ENCODE results near the gene INPP5A.

INPP5A gene

DNA sequence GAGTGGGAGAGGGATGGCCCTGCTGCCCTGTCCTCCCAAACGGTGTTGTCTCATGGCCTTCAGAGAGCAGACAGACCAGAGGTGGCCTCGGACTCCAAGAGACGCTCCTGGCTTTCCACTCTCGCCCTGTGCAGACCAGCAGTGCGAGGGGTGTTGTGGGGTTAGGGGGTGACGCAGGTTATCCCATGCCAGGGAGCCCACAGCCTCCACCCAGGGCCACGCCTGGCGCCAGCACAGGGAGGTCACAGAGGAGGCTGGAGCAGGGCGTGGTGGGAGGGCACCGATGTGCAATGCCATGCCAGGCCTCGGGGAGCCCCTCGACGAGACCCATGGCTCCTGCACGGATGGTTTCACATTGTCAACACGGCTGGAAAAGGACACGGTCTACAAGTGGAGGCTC is 52.1 kb downstream of the INPP5A start:
- no peak overlapping the region for H3K27ac ChIP-seq
- TF ChIP-seq, protein P1, sequence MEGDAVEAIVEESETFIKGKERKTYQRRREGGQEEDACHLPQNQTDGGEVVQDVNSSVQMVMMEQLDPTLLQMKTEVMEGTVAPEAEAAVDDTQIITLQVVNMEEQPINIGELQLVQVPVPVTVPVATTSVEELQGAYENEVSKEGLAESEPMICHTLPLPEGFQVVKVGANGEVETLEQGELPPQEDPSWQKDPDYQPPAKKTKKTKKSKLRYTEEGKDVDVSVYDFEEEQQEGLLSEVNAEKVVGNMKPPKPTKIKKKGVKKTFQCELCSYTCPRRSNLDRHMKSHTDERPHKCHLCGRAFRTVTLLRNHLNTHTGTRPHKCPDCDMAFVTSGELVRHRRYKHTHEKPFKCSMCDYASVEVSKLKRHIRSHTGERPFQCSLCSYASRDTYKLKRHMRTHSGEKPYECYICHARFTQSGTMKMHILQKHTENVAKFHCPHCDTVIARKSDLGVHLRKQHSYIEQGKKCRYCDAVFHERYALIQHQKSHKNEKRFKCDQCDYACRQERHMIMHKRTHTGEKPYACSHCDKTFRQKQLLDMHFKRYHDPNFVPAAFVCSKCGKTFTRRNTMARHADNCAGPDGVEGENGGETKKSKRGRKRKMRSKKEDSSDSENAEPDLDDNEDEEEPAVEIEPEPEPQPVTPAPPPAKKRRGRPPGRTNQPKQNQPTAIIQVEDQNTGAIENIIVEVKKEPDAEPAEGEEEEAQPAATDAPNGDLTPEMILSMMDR (conservative IDR thresholded peaks at IDR 0.05), result no peak
- TF ChIP-seq ZFX (IDR thresholded peaks at IDR 0.05), result no peak

DNA sequence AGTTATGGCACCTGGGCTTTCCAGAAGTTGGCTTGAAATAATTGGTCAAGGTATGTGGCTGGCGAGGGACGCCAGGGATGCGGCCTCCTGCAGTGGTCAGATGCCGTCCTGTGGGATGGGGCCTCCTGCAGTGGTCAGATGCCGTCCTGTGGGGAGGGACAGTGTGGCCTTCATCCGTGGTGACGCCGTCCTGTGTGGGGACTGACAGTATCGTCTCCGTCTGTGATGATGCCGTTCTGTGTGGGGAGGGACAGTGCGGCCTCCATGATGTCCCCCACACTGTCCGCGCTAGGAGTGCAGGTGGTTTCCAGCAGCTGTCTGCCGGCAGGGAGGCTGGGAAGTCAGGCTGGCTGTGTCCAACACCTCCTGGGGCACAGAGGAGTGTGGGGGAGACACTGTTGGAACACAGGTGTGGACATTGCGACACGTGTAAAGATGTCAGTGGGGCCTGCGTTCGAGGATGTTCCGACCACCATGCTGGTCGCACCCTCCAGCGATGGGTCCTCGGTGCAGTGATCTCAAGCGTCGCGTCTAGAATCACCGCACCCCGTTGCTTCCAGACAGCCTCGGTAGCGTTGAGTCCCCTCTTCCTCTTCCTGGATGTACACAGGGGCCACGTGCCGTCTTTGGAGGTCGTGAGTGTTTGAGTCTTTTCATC is 52.6 kb downstream of the INPP5A start:
- H3K27ac ChIP-seq, result no peak overlapping the region
- TF ChIP-seq ZFX (IDR thresholded peaks at IDR 0.05), result no peak
- TF ChIP-seq, protein P1 (conservative IDR thresholded peaks at IDR 0.05), result no peak

DNA sequence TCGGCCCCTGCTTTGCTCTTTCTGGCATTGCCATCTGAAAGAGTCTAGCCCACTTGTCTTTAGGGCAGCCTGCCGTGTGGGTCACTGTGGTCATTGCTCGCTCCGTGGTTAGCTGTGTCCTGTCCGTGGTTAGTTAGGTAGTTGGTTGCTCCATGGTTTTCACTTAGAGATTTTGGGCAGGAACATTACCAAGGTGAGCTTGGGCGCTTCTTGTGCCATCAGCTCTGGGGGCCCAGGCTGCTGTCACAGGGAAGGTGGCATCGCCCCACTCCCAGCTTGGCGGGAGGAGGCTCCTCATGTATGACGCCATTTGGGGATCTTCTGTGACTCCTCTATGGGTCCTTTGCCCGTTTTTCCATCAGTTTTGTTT is 53.1 kb downstream of the INPP5A start:
- TF ChIP-seq ZFX (IDR thresholded peaks at IDR 0.05), result no peak
- TF ChIP-seq, protein P1 (conservative IDR thresholded peaks at IDR 0.05), result no peak
- no peak overlapping the region for H3K27ac ChIP-seq

DNA sequence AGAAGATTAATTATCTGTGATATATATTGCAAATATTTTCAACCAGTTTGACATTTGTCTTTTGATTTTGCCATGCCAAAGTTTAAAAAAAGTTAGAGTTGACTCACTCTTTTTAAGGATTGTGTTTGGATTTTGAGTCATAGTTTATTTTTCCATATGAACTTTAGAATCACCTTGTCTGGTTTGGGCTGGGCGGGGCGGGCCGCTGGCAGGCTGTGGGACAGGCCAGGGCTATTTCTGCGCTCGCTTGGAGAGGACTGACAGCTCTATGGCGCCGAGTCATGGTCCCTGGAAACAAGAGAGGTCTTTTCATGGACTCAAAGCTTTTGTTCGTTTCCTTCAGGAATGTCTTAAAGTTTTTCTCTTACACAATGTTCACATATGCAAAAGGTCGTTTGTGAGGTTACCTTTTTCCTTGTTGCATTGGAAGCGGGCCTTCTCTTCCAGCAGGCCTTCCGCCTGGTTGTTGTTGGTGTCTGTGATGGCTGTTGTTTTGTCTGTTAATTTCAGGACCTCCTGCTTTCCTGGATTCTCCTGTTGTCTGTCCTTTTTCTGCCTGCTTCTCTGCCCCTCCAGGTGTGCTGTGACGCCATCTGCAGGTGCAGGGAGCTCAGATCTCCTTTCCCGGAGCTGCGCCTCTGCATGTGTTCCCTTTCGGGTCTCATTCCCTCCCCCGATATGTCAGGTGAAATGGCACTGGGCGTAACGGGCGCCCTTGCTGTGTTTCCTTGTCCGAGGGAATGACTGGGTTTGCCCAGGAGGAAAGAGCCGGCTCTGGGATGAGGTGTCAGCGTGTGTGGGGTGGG is 53.8 kb downstream of the INPP5A start:
- no peak overlapping the region for H3K27ac ChIP-seq
- TF ChIP-seq ZFX (IDR thresholded peaks at IDR 0.05), result no peak
- TF ChIP-seq, protein P1 (conservative IDR thresholded peaks at IDR 0.05), result no peak

DNA sequence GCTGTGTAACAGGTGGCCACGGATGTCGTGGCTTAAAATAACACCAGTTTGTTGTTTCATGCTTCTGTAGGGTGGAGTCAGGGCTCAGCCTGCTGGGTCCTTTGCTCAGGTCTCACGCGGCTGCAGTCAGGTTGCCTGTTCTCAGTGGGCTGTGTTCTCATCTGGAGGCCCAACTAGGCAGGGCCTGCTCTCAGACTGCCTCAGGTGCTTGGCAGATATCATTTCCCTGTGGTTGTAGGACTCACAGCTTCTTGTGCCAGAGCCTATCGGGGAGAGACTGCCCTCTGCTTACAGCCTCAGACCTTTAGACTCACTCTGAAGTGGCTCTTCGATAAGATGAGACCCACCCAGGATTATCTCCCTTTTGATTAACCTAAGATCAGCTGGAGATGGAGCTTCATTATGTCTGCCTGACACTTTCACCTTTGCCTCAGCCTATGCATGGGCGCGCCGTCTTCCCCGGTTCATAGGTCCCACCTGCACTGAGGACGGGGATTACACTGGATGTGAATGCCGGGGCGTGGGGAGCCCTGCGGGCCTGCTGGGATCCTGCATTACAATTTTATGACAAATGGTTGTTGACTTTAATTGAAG is 55.3 kb downstream of the INPP5A start:
- no peak for TF ChIP-seq ZFX (IDR thresholded peaks at IDR 0.05)
- no peak overlapping the region for H3K27ac ChIP-seq

GRCh38 chr10:132593389-132593788 is 55.8 kb downstream of the INPP5A start:
- TF ChIP-seq, protein P1 (conservative IDR thresholded peaks at IDR 0.05), result no peak
- no peak for TF ChIP-seq ZFX (IDR thresholded peaks at IDR 0.05)
- H3K27ac ChIP-seq, result no peak overlapping the region

- no peak overlapping the region for H3K27ac ChIP-seq
- TF ChIP-seq ZFX (IDR thresholded peaks at IDR 0.05), result no peak
- TF ChIP-seq, protein P1 (conservative IDR thresholded peaks at IDR 0.05), result no peak
Measured at GRCh38 chr10:132593900-132594876, 56.6 kb downstream of the INPP5A start.
